ENCODE measurements around the gene ATP2A2. TPM values are rescaled to one million over a fixed set of nuclear protein-coding genes. Genes with fewer than 3 reads are reported as not detected.
A peak's percentile ranks its signal among the peaks of the same experiment; 100 is the strongest.
"Not testable (repeated sequence)": the region's sequence is repeated elsewhere in the genome, so short reads cannot be mapped to it uniquely, and the experiment has no call there.

The ATP2A2 gene
- total and polyA plus RNA-seq, 2 donors from 2014 or later, result 37.2 to 221 TPM

GRCh38 chr12:110353211-110353965 lies 72.3 kb downstream of the ATP2A2 start:
- no peaks in the 10 kb centered on the region for H3K27me3 ChIP-seq (ENCODE audit: control insufficient read depth, insufficient read depth, low read length)
- TF ChIP-seq CTCF (IDR thresholded peaks at IDR 0.05; ENCODE audit: borderline replicate concordance, extremely low read depth, insufficient read depth), result no peak
- FAIRE-seq, result no peak

GRCh38 chr12:110354172-110354780 lies 73.2 kb downstream of the ATP2A2 start:
- no peak for DNase-seq
- Histone ChIP-seq H3K4me1 (ENCODE audit: control insufficient read depth in 2 of 3, insufficient read depth in 2 of 3, low read depth in 1 of 3, low read length in 3 of 3) (no peaks in the 10 kb centered on the region), H3K9me3 (ENCODE audit: control insufficient read depth in 2 of 3, insufficient read depth in 1 of 3, low read length in 3 of 3) (no peaks in the 10 kb centered on the region), H3K27ac (ENCODE audit: low read depth in 2 of 2, low read length in 2 of 2) (no peak overlapping the region), H3K36me3 (ENCODE audit: control insufficient read depth in 2 of 3, insufficient read depth in 3 of 3, low read length in 3 of 3) (peaks cover 0 to 7% (median 4%) of the 10 kb centered on the region in 3 donors), H3K4me3 (ENCODE audit: low read length in 3 of 3) (no peak overlapping the region), H3K9ac (ENCODE audit: low read length in 3 of 3) (no peak overlapping the region), H3K27me3 (ENCODE audit: control insufficient read depth, insufficient read depth, low read length) (no peaks in the 10 kb centered on the region)
- FAIRE-seq, result no peak
- intact Hi-C loops (cut with DNase I), result no loop called here
- no peak for TF ChIP-seq CTCF (IDR thresholded peaks at IDR 0.05; ENCODE audit: borderline replicate concordance, extremely low read depth, insufficient read depth)

More at GRCh38 chr12:110353211-110353965, 72.3 kb downstream of the ATP2A2 start:
- Histone ChIP-seq H3K9ac (ENCODE audit: low read length in 3 of 3) (no peak overlapping the region), H3K4me1 (ENCODE audit: control insufficient read depth in 2 of 3, insufficient read depth in 2 of 3, low read depth in 1 of 3, low read length in 3 of 3) (no peaks in the 10 kb centered on the region), H3K4me3 (ENCODE audit: low read length in 3 of 3) (no peak overlapping the region), H3K9me3 (ENCODE audit: control insufficient read depth in 2 of 3, insufficient read depth in 1 of 3, low read length in 3 of 3) (no peaks in the 10 kb centered on the region), H3K27ac (ENCODE audit: low read depth in 2 of 2, low read length in 2 of 2) (no peak overlapping the region), H3K36me3 (ENCODE audit: control insufficient read depth in 2 of 3, insufficient read depth in 3 of 3, low read length in 3 of 3) (peaks cover 0 to 16% (median 13%) of the 10 kb centered on the region in 3 donors)
- no peak for DNase-seq
- intact Hi-C loops (cut with DNase I), result no loop called here

- DNase-seq (peak in 1 of 5 donors; percentile 33), FAIRE-seq (no peak)
- no peak overlapping the region for H3K9ac ChIP-seq (ENCODE audit: low read length in 3 of 3)
- H3K36me3 ChIP-seq (ENCODE audit: control insufficient read depth in 2 of 3, insufficient read depth in 3 of 3, low read length in 3 of 3), result peaks cover 0 to 2% (median 0%) of the 10 kb centered on the region in 3 donors
- H3K4me1 ChIP-seq (ENCODE audit: control insufficient read depth in 2 of 3, insufficient read depth in 2 of 3, low read depth in 1 of 3, low read length in 3 of 3), result no peaks in the 10 kb centered on the region
- no peak overlapping the region for H3K27ac ChIP-seq (ENCODE audit: low read depth in 2 of 2, low read length in 2 of 2)
- no peaks in the 10 kb centered on the region for H3K27me3 ChIP-seq (ENCODE audit: control insufficient read depth, insufficient read depth, low read length)
- H3K4me3 ChIP-seq (ENCODE audit: low read length in 3 of 3), result no peak overlapping the region
- TF ChIP-seq CTCF (IDR thresholded peaks at IDR 0.05; ENCODE audit: borderline replicate concordance, extremely low read depth, insufficient read depth), result no peak
- no peaks in the 10 kb centered on the region for H3K9me3 ChIP-seq (ENCODE audit: control insufficient read depth in 2 of 3, insufficient read depth in 1 of 3, low read length in 3 of 3)
- intact Hi-C loops (cut with DNase I), result no loop called here
Measured at GRCh38 chr12:110355073-110355472, 74.0 kb downstream of the ATP2A2 start.

- DNase-seq; H3K27ac ChIP-seq (ENCODE audit: low read depth in 2 of 2, low read length in 2 of 2); H3K9me3 ChIP-seq (ENCODE audit: control insufficient read depth in 2 of 3, insufficient read depth in 1 of 3, low read length in 3 of 3); FAIRE-seq; H3K9ac ChIP-seq (ENCODE audit: low read length in 3 of 3); H3K4me3 ChIP-seq (ENCODE audit: low read length in 3 of 3); H3K36me3 ChIP-seq (ENCODE audit: control insufficient read depth in 2 of 3, insufficient read depth in 3 of 3, low read length in 3 of 3); H3K27me3 ChIP-seq (ENCODE audit: control insufficient read depth, insufficient read depth, low read length); H3K4me1 ChIP-seq (ENCODE audit: control insufficient read depth in 2 of 3, insufficient read depth in 2 of 3, low read depth in 1 of 3, low read length in 3 of 3); intact Hi-C loops (cut with DNase I): not testable (repeated sequence)
Measured at GRCh38 chr12:110358384-110359097, 77.5 kb downstream of the ATP2A2 start.
